ENCODE results near the gene WT1. TPM values are rescaled to one million over a fixed set of nuclear protein-coding genes. Genes with fewer than 3 reads are reported as not detected.

The WT1 gene
- total and polyA plus RNA-seq, 2 of the 8 experiments (the other 6 are each of a cell fraction or from before 2014, with no cell fraction given): 0.05 to 0.17 TPM

GRCh38 chr11:32438866-32439489 lies 3.6 kb upstream of the WT1 start (continued):
- TF ChIP-seq CTCF (IDR thresholded peaks at IDR 0.05; ENCODE audit: control extremely low read depth in 1 of 3, insufficient read depth in 1 of 3, low read depth in 1 of 3, low read length in 3 of 3) (no peak), EZH2 (IDR thresholded peaks at IDR 0.05; ENCODE audit: low read depth, low read length, severe bottlenecking) (peak; percentile 97), ASH2L (IDR thresholded peaks at IDR 0.05; ENCODE audit: low read length) (no peak), RAD21 (IDR thresholded peaks at IDR 0.05 in 1 of 2, conservative IDR thresholded peaks at IDR 0.05 in 1 of 2; ENCODE audit: low read depth in 2 of 2, low read length in 2 of 2) (no peak), BRCA1 (IDR thresholded peaks at IDR 0.05; ENCODE audit: low read depth, low read length) (no peak), TAF7 (optimal IDR thresholded peaks at IDR 0.05; ENCODE audit: borderline replicate concordance, low read depth, low read length) (no peak), HDAC2 (IDR thresholded peaks at IDR 0.05; ENCODE audit: borderline replicate concordance in 1 of 2, low read depth in 2 of 2, low read length in 2 of 2) (no peak), CBX5 (IDR thresholded peaks at IDR 0.05; ENCODE audit: low read depth, low read length) (no peak), TEAD4 (IDR thresholded peaks at IDR 0.05; ENCODE audit: low read depth, low read length) (no peak), KDM4A (IDR thresholded peaks at IDR 0.05; ENCODE audit: low read depth, low read length, severe bottlenecking) (no peak)

Measured in H1 (cell line).